GM19238 (cell line): ENCODE results near the gene TMA7.

ENCODE experiments used
- DNase-seq: peaks from one replicate; pipeline ENCODE4 v3.0.0; 2011; ENCODE audit warnings: low spot score; ENCODE audit not compliant: insufficient read length

TMA7 gene

GRCh38 chr3:48422681-48423080 lies 17.4 kb upstream of the TMA7 start:
- DNase-seq, result no peak

DNA sequence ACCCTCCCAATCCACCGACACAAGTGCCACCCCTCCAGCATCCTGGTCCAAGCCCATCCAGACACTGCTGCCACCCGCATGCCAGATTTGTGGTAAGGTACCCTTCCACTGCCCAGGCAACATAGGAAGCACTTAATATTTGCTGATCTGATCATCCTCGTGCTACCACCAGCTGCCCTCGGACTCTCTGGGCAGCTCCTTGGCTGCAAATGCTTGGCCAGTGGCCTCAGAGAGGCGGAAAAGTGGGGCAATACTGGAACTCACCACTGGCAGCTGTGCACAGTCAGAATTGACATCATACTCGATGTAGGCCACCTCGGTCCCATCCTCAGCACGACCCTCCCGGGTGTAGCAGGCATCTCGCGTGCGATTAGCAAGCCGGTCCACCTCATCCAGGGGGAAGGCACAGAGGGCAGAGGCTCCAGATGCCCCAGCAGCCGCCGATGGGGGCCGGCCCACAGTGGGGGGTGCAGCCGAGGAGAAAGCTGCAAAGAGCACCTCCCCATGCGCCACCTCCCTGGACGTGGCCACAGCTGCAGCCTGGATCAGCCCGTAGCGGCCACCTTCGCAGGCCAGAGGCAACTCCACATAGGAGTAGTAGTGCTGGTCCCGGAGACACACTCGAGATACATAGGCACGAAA lies 16.7 kb upstream of the TMA7 start:
- no peak for DNase-seq

DNA sequence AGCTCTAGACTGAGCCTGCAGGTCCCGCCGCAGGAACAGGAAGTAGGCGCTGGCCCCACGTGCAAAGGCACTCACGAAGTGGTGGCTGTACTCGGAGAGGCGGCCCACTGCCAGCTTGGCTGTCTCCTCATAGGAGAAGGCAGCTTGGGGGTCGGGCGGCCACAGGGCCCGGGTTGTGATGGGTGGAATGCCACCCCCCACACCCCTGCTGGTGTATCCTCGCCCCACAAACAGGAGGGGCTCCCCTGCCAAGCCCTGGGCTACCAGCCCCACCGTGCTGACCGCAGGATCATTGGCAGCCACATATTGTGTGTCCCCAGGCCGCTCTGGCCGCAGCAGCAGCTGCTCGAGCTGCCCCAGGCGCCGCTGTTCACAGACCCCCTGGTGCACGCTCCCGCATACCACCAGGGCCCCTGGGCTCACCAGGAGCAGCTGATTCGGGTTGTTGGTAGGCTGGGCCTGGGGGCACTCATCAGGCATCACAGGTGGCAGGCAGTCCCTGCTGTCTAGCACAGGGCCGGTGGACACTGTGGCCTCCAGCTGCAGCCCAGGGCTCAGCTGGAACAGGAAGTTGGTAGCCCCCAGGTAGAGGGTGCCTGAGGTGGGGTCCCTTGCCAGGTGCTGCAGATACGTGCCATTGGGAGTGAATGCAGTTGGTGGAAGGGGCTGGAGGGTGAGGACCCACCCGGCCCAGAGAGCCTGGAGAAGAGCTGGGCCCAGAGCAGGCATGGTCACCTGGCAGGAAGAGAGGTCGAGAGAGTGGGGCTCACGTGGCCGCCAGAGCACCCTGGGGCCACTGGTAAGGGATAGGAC lies 16.0 kb upstream of the TMA7 start:
- DNase-seq, result no peak

GRCh38 chr3:48425281-48425812 lies 14.7 kb upstream of the TMA7 start:
- no peak for DNase-seq

DNA sequence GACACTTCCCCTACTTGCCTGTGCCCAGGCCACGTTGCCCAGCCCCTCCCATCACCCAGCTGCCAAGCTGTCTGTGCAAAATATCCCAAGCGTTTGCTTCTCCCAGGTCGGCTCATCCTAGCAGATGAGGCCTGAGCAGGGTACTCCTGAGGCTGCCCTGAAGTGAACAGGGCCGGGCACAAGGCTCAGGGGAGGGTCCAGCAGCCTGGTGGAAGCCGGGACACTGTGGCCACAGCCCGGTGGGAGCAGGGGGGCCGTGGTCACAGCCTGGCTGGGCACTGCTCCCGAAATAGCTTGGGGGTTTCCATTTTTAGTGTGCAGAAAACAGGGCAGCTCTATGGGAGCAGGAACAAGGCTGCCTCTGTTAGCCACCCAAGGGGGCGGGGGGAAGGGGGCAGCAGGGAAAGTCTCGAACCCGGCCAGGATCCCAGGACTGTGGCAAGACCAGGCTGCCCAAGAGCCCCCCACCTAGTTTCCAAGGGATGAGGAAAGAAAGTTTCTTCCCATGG lies 13.6 kb upstream of the TMA7 start:
- DNase-seq, result no peak

- DNase-seq, result no peak
Observed at GRCh38 chr3:48426944-48427629, 13.0 kb upstream of the TMA7 start.

DNA sequence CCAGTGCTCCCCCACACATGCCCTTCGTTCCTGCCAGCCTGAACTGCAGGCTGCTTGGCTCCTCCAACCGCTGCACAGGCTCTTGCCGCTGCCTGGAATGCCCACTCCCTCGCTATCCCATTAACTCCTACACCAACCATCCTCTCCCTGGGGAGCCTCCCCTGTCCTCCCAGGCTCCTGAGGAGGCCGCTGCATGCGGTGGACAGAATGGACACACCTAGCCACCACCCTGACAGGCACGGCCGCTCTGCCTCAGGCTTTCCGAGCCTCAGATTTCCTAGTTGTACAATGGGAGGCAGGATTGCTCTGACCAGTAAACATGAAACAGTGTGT lies 12.5 kb upstream of the TMA7 start:
- DNase-seq, result no peak

- no peak for DNase-seq
Observed at GRCh38 chr3:48428088-48428571, 11.9 kb upstream of the TMA7 start.

GRCh38 chr3:48428572-48429316 lies 11.3 kb upstream of the TMA7 start:
- no peak for DNase-seq

DNA sequence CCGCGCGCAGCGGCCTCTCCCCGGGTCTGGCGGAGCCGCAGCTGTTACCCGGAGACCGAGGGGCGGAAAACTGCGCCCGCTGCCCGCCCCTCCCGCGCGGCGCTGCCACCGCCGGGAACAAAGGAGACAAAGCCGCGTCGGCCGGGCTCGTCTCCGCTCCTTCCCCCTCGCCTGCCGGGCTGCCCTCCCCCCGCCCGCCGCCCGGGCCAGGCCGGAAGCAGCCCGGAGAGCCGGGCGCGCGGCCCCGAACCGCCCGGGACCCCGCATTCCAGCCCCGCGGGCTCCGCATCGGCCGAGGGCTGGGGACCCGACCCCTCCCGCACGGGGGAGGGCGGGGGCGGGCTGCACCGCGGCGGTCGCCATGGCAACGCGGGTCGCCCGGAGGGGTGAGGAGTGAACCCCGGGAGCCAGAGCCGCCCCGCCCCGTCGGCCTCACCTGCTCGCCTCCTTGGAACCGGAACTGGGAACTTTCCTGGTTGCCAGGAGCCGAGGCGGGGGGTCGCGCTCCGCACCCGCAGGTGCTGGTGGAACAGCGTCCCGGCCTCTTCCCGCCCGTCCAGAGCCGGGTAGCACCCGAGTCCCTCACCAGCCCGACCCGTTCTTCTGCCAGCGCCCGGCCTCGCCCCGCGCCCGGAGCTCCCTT lies 10.6 kb upstream of the TMA7 start:
- DNase-seq, result peak; percentile 81

DNA sequence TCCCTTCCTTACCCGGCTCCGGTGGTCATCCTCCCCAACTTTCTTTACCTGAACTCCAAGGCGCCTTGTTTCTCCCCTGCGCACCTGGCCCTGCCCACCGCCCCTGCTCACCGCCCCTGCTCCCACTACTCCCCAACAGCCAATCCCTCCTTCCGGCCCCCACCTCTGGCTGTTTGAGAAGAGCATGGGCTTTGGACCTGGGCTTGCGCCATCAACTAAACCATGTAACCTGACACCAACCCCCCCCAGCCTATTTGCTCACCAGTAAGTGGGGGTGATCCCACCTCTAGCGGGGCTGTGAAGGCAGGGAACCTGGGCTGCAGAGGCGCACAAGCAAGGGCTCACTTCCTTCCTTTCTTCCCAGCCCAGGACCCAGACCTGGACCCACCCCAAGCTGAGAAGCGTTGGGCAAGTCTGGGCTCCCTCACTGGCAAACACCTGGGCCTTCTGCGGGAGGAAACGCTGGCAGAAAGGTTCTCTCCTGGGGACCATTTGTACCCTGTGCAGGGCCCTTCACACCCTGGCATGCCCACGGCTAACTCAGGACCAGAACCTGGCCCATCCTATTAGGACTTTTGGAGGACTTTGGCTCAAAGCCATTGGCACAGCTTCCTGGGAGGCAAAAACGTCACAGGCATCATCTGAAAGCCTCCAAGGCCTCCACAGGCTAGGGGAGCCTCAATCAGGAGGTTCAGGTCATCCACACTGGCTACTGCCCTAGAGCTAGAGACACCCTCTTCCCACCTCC lies 9.9 kb upstream of the TMA7 start, which contains the start of gene PLXNB1:
PLXNB1 (minus strand) TSS at position 127 of the 748 bp plus-strand sequence. CDS start 5,475 bp downstream, outside the sequence.
- no peak for DNase-seq

GRCh38 chr3:48430708-48431101 lies 9.4 kb upstream of the TMA7 start:
- DNase-seq, result no peak

- no peak for DNase-seq
Observed at GRCh38 chr3:48431224-48432029, 8.6 kb upstream of the TMA7 start.

DNA sequence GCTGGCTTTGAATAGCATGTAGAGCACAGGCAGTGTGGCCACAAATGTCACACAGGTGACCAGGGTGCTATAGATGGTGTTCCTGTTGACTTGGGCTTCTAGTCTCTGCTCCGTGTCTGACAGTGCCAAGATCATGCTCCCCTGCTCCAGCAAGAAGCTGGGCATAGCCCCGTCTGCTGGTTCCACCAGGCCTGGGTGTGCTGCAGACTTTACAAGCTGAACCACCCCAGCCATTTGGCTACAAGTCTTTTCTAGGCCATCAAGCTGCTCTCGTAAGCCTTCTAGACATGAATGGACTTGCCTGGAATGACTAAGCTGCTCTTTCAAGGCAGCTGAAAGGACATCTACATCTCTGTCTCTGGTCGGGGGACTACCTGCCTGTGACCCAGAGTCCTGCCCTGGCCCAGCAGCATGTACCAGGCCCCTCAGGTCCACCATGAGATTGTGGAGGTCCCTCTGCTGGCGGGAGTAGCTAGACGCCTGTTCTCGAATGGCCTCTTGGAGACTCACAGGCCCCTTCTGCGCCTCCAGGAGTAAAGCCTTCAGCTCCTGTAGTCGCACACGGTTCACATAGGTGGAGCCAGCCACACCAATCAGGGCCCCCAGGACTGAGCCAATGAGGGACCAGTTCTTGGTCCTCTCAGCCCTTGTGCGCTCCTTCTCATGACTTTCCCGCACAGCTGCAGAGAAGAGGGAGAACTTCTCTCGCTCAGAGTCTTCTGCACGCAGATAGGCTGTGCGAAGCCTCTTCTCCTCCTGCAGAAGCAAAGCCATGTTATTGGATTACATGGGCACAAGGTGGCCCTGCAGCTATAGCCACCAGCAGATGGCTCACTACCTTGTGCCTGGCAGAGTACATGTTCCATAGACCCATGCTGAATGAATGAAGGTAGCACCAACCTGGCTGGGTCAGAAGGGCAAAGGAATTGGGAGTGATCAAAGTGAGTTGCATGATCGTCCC lies 7.4 kb upstream of the TMA7 start:
- no peak for DNase-seq

- no peak for DNase-seq
Observed at GRCh38 chr3:48433472-48434118, 6.5 kb upstream of the TMA7 start.

GRCh38 chr3:48434591-48435222 lies 5.3 kb upstream of the TMA7 start:
- no peak for DNase-seq

GRCh38 chr3:48435223-48435595 lies 4.8 kb upstream of the TMA7 start:
- DNase-seq, result no peak
